PC-3 (cell line): ENCODE data around the gene MISFA. TPM values are rescaled to one million over a fixed set of nuclear protein-coding genes. Genes with fewer than 3 reads are reported as not detected.
A peak's percentile ranks its signal among the peaks of the same experiment; 100 is the strongest.

Experiments
- ATAC-seq: fragments of 200-7000 bp; cut with Tn5 transposase; 2 replicates; pipeline ENCODE4 v1.9.1; 2020; ENCODE audit warnings: mild to moderate bottlenecking, moderate library complexity
- BruUV-seq: library from RNA; stranded (reverse); fragments of 400-500 nt; replicated peaks from 2 replicates; lab custom pipeline; 2021; lab: Mats Ljungman, UMichigan
- CTCF ChIA-PET: fragments of 300-600 bp; sonication (Branson Sonifier 250); formaldehyde crosslinking; loops from one replicate; lab custom pipeline; 2022; ENCODE audit warnings: antibody characterized with exemption; lab: Charles Lee
- POLR2A ChIA-PET: fragments of 300-600 bp; sonication (Branson Sonifier 250); formaldehyde crosslinking; loops from one replicate; lab custom pipeline; 2022; ENCODE audit warnings: antibody characterized with exemption; ENCODE audit not compliant: unreplicated experiment; lab: Charles Lee
- DNase-seq: peaks from one replicate; pipeline ENCODE4 v3.0.0-alpha.2; 2015
- H2AFZ ChIP-seq: fragments of 300-600 bp; sonication (generic); 2 replicates; pipeline ENCODE4 v1.6.0; 2016; ENCODE audit warnings: antibody characterized with exemption, low read length
- H3F3A ChIP-seq: fragments of 300-600 bp; sonication (generic); one replicate; pipeline ENCODE4 v1.6.0; 2017; ENCODE audit warnings: antibody characterized with exemption, low read length, control low read depth, mild to moderate bottlenecking; ENCODE audit not compliant: unreplicated experiment
- H3K27ac ChIP-seq: fragments of 300-600 bp; sonication (generic); 2 replicates; pipeline ENCODE4 v1.5.1; 2016; ENCODE audit warnings: mild to moderate bottlenecking, low read length
- H3K27me3 ChIP-seq: fragments of 300-600 bp; sonication (generic); 2 replicates; pipeline ENCODE4 v1.6.1; 2016; ENCODE audit warnings: low read length, mixed read lengths
- H3K36me3 ChIP-seq: fragments of 300-600 bp; sonication (generic); 2 replicates; pipeline ENCODE4 v1.6.1; 2016; ENCODE audit warnings: low read depth, mixed run types, low read length, mixed read lengths
- H3K4me1 ChIP-seq: fragments of 300-600 bp; sonication (generic); 2 replicates; pipeline ENCODE4 v1.5.1; 2016; ENCODE audit warnings: low read length; ENCODE audit not compliant: insufficient read depth
- H3K4me2 ChIP-seq: fragments of 300-600 bp; sonication (generic); 2 replicates; pipeline ENCODE4 v1.6.0; 2016; ENCODE audit warnings: low read length
- H3K4me3 ChIP-seq: fragments of 300-600 bp; sonication (generic); 2 replicates; pipeline ENCODE4 v1.5.1; 2016; ENCODE audit warnings: mild to moderate bottlenecking, low read length, mixed read lengths
- H3K79me2 ChIP-seq: fragments of 300-600 bp; sonication (generic); 2 replicates; pipeline ENCODE4 v1.6.1; 2017; ENCODE audit warnings: low read length, mixed read lengths
- H3K9ac ChIP-seq: fragments of 300-600 bp; sonication (generic); 2 replicates; pipeline ENCODE4 v1.6.0; 2016; ENCODE audit warnings: mild to moderate bottlenecking, low read length
- H3K9me2 ChIP-seq: fragments of 300-600 bp; sonication (generic); replicated peaks from 2 replicates; pipeline ENCODE4 v1.6.1; 2016; ENCODE audit warnings: mixed run types, low read length, mixed read lengths
- H3K9me3 ChIP-seq: fragments of 300-600 bp; sonication (generic); 2 replicates; pipeline ENCODE4 v1.6.1; 2016; ENCODE audit warnings: low read length, mixed read lengths
- H4K20me1 ChIP-seq: fragments of 300-600 bp; sonication (generic); 2 replicates; pipeline ENCODE4 v1.6.1; 2016; ENCODE audit warnings: low read length, mixed read lengths
- CTCF ChIP-seq: fragments of 300-600 bp; sonication (generic); conservative IDR thresholded peaks from 2 replicates; pipeline ENCODE4 v1.5.1; 2017; ENCODE audit warnings: antibody characterized with exemption, low read depth, mild to moderate bottlenecking, low read length
- EZH2 ChIP-seq: fragments of 300-600 bp; sonication (generic); IDR thresholded peaks from one replicate; pipeline ENCODE4 v1.6.1; 2017; ENCODE audit warnings: antibody characterized with exemption, mild to moderate bottlenecking, low read length; ENCODE audit not compliant: unreplicated experiment
- EZH2phosphoT487 ChIP-seq: fragments of 300-600 bp; sonication (generic); IDR thresholded peaks from 2 replicates; pipeline ENCODE4 v1.6.1; 2018; ENCODE audit warnings: mild to moderate bottlenecking, antibody characterized with exemption, low read length, borderline replicate concordance
- intact Hi-C: fragments of 100-400 bp; cut with micrococcal nuclease; formaldehyde crosslinking; loops from 2 replicates; pipeline ENCODE4 v1.9.0; 2023
- total RNA-seq: library from RNA; depleted of rRNA; stranded (reverse); fragments of >200 nt; gene quantifications from 2 replicates; pipeline ENCODE4 v1.2.3, GENCODE V29; 2014; rRNA removed

MISFA gene
- total RNA-seq, 1 experiment from 2014 or later: 0.36 TPM

DNA sequence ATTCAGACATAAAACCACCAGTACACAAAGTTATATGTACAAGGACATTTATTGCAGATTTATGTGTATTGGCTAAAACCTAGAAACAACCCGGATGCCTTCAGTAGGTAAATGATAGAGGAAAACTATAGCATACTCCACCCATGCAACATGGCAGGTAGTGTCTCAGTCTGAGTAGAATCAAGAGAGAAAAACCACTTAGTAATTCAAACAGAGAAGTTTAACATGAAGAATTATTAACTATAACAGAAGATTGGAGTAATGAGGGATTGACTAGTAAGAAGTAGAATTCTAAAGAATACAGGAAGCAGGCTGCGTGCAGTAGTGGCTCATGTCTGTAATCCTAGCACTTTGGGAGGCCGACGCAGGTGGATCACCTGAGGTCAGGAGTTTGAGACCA lies 50.8 kb downstream of the MISFA start:
- no peak overlapping the region for H2AFZ ChIP-seq
- ATAC-seq (no peak), DNase-seq (no peak)
- H3K9me2 ChIP-seq: no peaks in the 10 kb centered on the region
- no peaks in the 10 kb centered on the region for H3K9me3 ChIP-seq
- no peak overlapping the region for H3K4me3 ChIP-seq
- CTCF ChIA-PET: no interaction called here
- H3K79me2 ChIP-seq: no peaks in the 10 kb centered on the region
- intact Hi-C loops: no loop called here
- H3F3A ChIP-seq: no peaks in the 10 kb centered on the region
- H4K20me1 ChIP-seq: no peaks in the 10 kb centered on the region
- H3K27ac ChIP-seq: no peak overlapping the region
- H3K4me2 ChIP-seq: no peak overlapping the region
- BruUV-seq: no TSS peak
- TF ChIP-seq EZH2phosphoT487 (no peak), EZH2 (no peak), CTCF (no peak)
- H3K4me1 ChIP-seq: no peaks in the 10 kb centered on the region
- no peak overlapping the region for H3K9ac ChIP-seq
- POLR2A ChIA-PET: no interaction called here
- no peaks in the 10 kb centered on the region; the same call in 1 of the 2 replicates for H3K36me3 ChIP-seq
- H3K27me3 ChIP-seq: no peaks in the 10 kb centered on the region

GRCh38 chr11:18650859-18651557 lies 51.4 kb downstream of the MISFA start:
- Histone ChIP-seq H3K79me2 (no peaks in the 10 kb centered on the region), H3K36me3 (no peaks in the 10 kb centered on the region; the same call in 1 of the 2 replicates), H3K4me3 (no peak overlapping the region), H3K9me3 (no peaks in the 10 kb centered on the region), H2AFZ (no peak overlapping the region), H3K27me3 (no peaks in the 10 kb centered on the region), H3K9ac (no peak overlapping the region), H3K27ac (no peak overlapping the region), H3K4me1 (no peaks in the 10 kb centered on the region), H4K20me1 (no peaks in the 10 kb centered on the region), H3F3A (no peaks in the 10 kb centered on the region), H3K4me2 (no peak overlapping the region), H3K9me2 (no peaks in the 10 kb centered on the region)
- TF ChIP-seq EZH2phosphoT487 (no peak), CTCF (peak; percentile 70)
- ChIA-PET POLR2A (no interaction called here), CTCF (interaction anchor here (1.2 kb wide), 1 partner anchor 76 kb away, joined by 12 read pairs; no protein-coding TSS in a partner anchor)
- ATAC-seq (peak; percentile 51; the same call in 1 of the 2 replicates), DNase-seq (peak; percentile 62)
- no TSS peak for BruUV-seq
- intact Hi-C loops: no loop called here

Other genes with a start within 250 kb of the MISFA start
- gene LDHA, start 205.2 kb upstream of the MISFA start, total RNA-seq: 1,402 and 1,441 TPM in 2 replicates
- gene LDHC, start 187.5 kb upstream of the MISFA start, total RNA-seq: 0.15 TPM in 1 of 2 replicates, not detected in the other
- gene LDHAL6A, start 143.9 kb upstream of the MISFA start, total RNA-seq: not detected in 2 replicates
- gene TSG101, start 72.8 kb upstream of the MISFA start, total RNA-seq: 42.2 and 46.9 TPM in 2 replicates
- gene UEVLD, start 11.1 kb upstream of the MISFA start, total RNA-seq: 15.6 and 22.2 TPM in 2 replicates
- gene SPTY2D1, start 34.6 kb downstream of the MISFA start, total RNA-seq: 15.6 and 16.6 TPM in 2 replicates
- 1.6 and 2.9 TPM in 2 replicates for gene TMEM86A, start 99.0 kb downstream of the MISFA start, total RNA-seq
- 0.12 TPM in 1 of 2 replicates, not detected in the other for gene IGSF22, start 126.4 kb downstream of the MISFA start, total RNA-seq
- 0.95 and 2.8 TPM in 2 replicates for gene PTPN5, start 192.0 kb downstream of the MISFA start, total RNA-seq